H9 (cell line): ENCODE measurements around the gene ULK1. TPM values are rescaled to one million over a fixed set of nuclear protein-coding genes. Genes with fewer than 3 reads are reported as not detected.

Experiments used
- DNase-seq: peaks from one replicate; pipeline ENCODE4 v3.0.0-alpha.2; 2017
- H2AFZ ChIP-seq: one replicate; pipeline ENCODE4 v1.6.1; 2013; ENCODE audit warnings: mild to moderate bottlenecking, low read length, control low read depth, moderate library complexity
- H2AK5ac ChIP-seq: 2 replicates; pipeline ENCODE4 v1.6.1; 2013; ENCODE audit warnings: low read length, control low read depth, mixed read lengths; ENCODE audit not compliant: insufficient read length
- H2BK120ac ChIP-seq: one replicate; pipeline ENCODE4 v1.6.1; 2013; ENCODE audit warnings: low read depth, mild to moderate bottlenecking, low read length, control low read depth, inconsistent platforms; ENCODE audit not compliant: poor library complexity, severe bottlenecking
- H2BK12ac ChIP-seq: 2 replicates; pipeline ENCODE4 v1.6.1; 2013; ENCODE audit warnings: low read length, control low read depth, mixed read lengths, low read depth; ENCODE audit not compliant: insufficient read length
- H2BK15ac ChIP-seq: 2 replicates; pipeline ENCODE4 v1.6.1; 2013; ENCODE audit warnings: low read depth, low read length, control low read depth
- H2BK20ac ChIP-seq: one replicate; pipeline ENCODE4 v1.6.1; 2013; ENCODE audit warnings: low read depth, mild to moderate bottlenecking, low read length, control low read depth, inconsistent platforms; ENCODE audit not compliant: poor library complexity, severe bottlenecking
- H2BK5ac ChIP-seq: 2 replicates; pipeline ENCODE4 v1.6.1; 2013; ENCODE audit warnings: low read length, control low read depth, mixed read lengths; ENCODE audit not compliant: insufficient read length
- H3K14ac ChIP-seq: 2 replicates; pipeline ENCODE4 v1.6.1; 2013; ENCODE audit warnings: low read length, control low read depth; ENCODE audit not compliant: insufficient read depth
- H3K18ac ChIP-seq: 2 replicates; pipeline ENCODE4 v1.6.1; 2013; ENCODE audit warnings: low read depth, mild to moderate bottlenecking, mixed read lengths, low read length, control low read depth; ENCODE audit not compliant: insufficient read length
- H3K23ac ChIP-seq: 2 replicates; pipeline ENCODE4 v1.6.1; 2013; ENCODE audit warnings: low read length, control low read depth, mixed read lengths, low read depth; ENCODE audit not compliant: insufficient read length
- H3K23me2 ChIP-seq: 2 replicates; pipeline ENCODE4 v1.6.1; 2013; ENCODE audit warnings: low read depth, mild to moderate bottlenecking, mixed read lengths, low read length, control low read depth; ENCODE audit not compliant: insufficient read length, poor library complexity, severe bottlenecking
- H3K27ac ChIP-seq: 2 replicates; pipeline ENCODE4 v1.5.1; 2013; ENCODE audit warnings: low read length, control low read depth, mixed read lengths, low read depth; ENCODE audit not compliant: insufficient read length
- H3K27me3 ChIP-seq: 2 replicates; pipeline ENCODE4 v1.6.1; 2013; ENCODE audit warnings: low read length, control low read depth, inconsistent platforms; ENCODE audit not compliant: insufficient read depth
- H3K4ac ChIP-seq: 2 replicates; pipeline ENCODE4 v1.6.1; 2013; ENCODE audit warnings: low read depth, mild to moderate bottlenecking, control low read depth, inconsistent platforms, low read length, moderate library complexity
- H3K4me1 ChIP-seq: 2 replicates; pipeline ENCODE4 v1.6.1; 2013; ENCODE audit warnings: low read length, control low read depth, inconsistent platforms; ENCODE audit not compliant: insufficient read depth
- H3K4me2 ChIP-seq: 2 replicates; pipeline ENCODE4 v1.6.1; 2013; ENCODE audit warnings: low read length, control low read depth, mixed read lengths; ENCODE audit not compliant: insufficient read length, insufficient read depth
- H3K56ac ChIP-seq: 2 replicates; pipeline ENCODE4 v1.6.1; 2013; ENCODE audit warnings: low read depth, mild to moderate bottlenecking, mixed read lengths, low read length, control low read depth; ENCODE audit not compliant: insufficient read length
- H3K79me1 ChIP-seq: 2 replicates; pipeline ENCODE4 v1.6.1; 2013; ENCODE audit warnings: low read depth, mild to moderate bottlenecking, moderate library complexity, low read length, control low read depth, inconsistent platforms; ENCODE audit not compliant: insufficient read depth, poor library complexity, severe bottlenecking
- H3K79me2 ChIP-seq: 2 replicates; pipeline ENCODE4 v1.6.1; 2013; ENCODE audit warnings: low read length, control low read depth, inconsistent platforms; ENCODE audit not compliant: insufficient read depth
- H3K9ac ChIP-seq: 2 replicates; pipeline ENCODE4 v1.6.1; 2013; ENCODE audit warnings: low read length, control low read depth, mixed read lengths; ENCODE audit not compliant: insufficient read length; ENCODE audit errors: extremely low read depth
- H3K9me3 ChIP-seq: one replicate; pipeline ENCODE4 v1.6.1; 2013; ENCODE audit warnings: low read depth, low read length, inconsistent platforms; ENCODE audit not compliant: control insufficient read depth
- H3T11ph ChIP-seq: one replicate; pipeline ENCODE4 v1.6.1; 2013; ENCODE audit warnings: mild to moderate bottlenecking, low read length, control low read depth, inconsistent platforms
- H4K20me1 ChIP-seq: one replicate; pipeline ENCODE4 v1.6.1; 2013; ENCODE audit not compliant: control insufficient read depth, insufficient read length, insufficient read depth
- H4K5ac ChIP-seq: 2 replicates; pipeline ENCODE4 v1.6.1; 2013; ENCODE audit warnings: low read depth, mild to moderate bottlenecking, mixed read lengths, low read length, control low read depth; ENCODE audit not compliant: insufficient read length
- H4K8ac ChIP-seq: replicated peaks from 2 replicates; pipeline ENCODE4 v1.6.1; 2013; ENCODE audit warnings: low read length, control low read depth, mixed read lengths, low read depth; ENCODE audit not compliant: insufficient read length
- H4K91ac ChIP-seq: 2 replicates; pipeline ENCODE4 v1.6.1; 2013; ENCODE audit warnings: low read depth, mild to moderate bottlenecking, moderate library complexity, mixed read lengths, low read length, control low read depth; ENCODE audit not compliant: insufficient read length
- H3K27ac Mint-ChIP-seq, 3 experiments: 2 replicates in 2 of 3; 3 replicates in 1 of 3; pipeline ENCODE4 v1.8.0; 2020 to 2021; ENCODE audit warnings: mixed read lengths in 3 of 3, mild to moderate bottlenecking in 1 of 3, moderate library complexity in 1 of 3
- H3K27me3 Mint-ChIP-seq: 2 replicates; pipeline ENCODE4 v1.8.0; 2021; ENCODE audit warnings: low read depth, mild to moderate bottlenecking, moderate library complexity, mixed read lengths
- H3K36me3 Mint-ChIP-seq, 3 experiments: 2 replicates in 2 of 3; 3 replicates in 1 of 3; pipeline ENCODE4 v1.8.0; 2020 to 2021; ENCODE audit warnings: low read depth in 3 of 3, mixed read lengths in 3 of 3; ENCODE audit not compliant: insufficient read depth in 1 of 3
- H3K4me1 Mint-ChIP-seq, 2 experiments: 2 replicates each; pipeline ENCODE4 v1.8.0; 2020; ENCODE audit warnings: mixed read lengths in 2 of 2
- H3K4me3 Mint-ChIP-seq, 2 experiments: 2 replicates in 1 of 2; 3 replicates in 1 of 2; pipeline ENCODE4 v1.8.0; 2020 to 2021; ENCODE audit warnings: mild to moderate bottlenecking in 2 of 2, mixed read lengths in 2 of 2, moderate library complexity in 1 of 2
- H3K9me3 Mint-ChIP-seq, 2 experiments: 2 replicates in 1 of 2; 3 replicates in 1 of 2; pipeline ENCODE4 v1.8.0; 2020; ENCODE audit warnings: mild to moderate bottlenecking in 2 of 2, mixed read lengths in 2 of 2, moderate library complexity in 1 of 2
- CTCF ChIP-seq: fragments of 200-600 bp; sonication (generic); conservative IDR thresholded peaks from 3 replicates; pipeline ENCODE4 v1.8.0; 2021; ENCODE audit warnings: antibody characterized with exemption, mild to moderate bottlenecking
- WGBS: extraction: QIAGEN DNeasy Blood & Tissue Kit; methylation state at CpG from one replicate; pipeline ENCODE4 v1.1.7; 2013; ENCODE audit warnings: missing lambda C conversion rate, low lambda C conversion rate, mixed read lengths; ENCODE audit not compliant: insufficient read length; ENCODE audit errors: extremely low coverage; 5-methylcytosine and 5-hydroxymethylcytosine counted together
- total RNA-seq: library from RNA; stranded (reverse); gene quantifications from 2 replicates; pipeline ENCODE4 v1.2.1, GENCODE V29; 2021

Gene ULK1
- total RNA-seq, 1 experiment from 2014 or later: 57.2 TPM

- H4K5ac ChIP-seq: no peak overlapping the region
- H3K4ac ChIP-seq: no peak overlapping the region
- no peaks in the 10 kb centered on the region for H3K4me1 ChIP-seq
- no peak overlapping the region for H2BK120ac ChIP-seq
- TF ChIP-seq CTCF: no peak
- H4K91ac ChIP-seq: no peak overlapping the region
- H3K9ac ChIP-seq: no peak overlapping the region
- H3K36me3 Mint-ChIP-seq: peaks cover 0 to 6% (median 4%) of the 10 kb centered on the region in 3 experiments; a peak in 3 of 7 replicates
- no peaks in the 10 kb centered on the region for H3K23me2 ChIP-seq
- no peak overlapping the region for H3K4me2 ChIP-seq
- H3T11ph ChIP-seq: no peak overlapping the region
- no peak overlapping the region for H3K14ac ChIP-seq
- H3K4me1 Mint-ChIP-seq: peaks cover 13 to 17% of the 10 kb centered on the region in 2 experiments
- H3K4me3 Mint-ChIP-seq: no peak overlapping the region
- 0 out of 7 replicates have a peak overlapping the region, but pooled peaks of 1 of the 3 experiments have one; percentile 53 for H3K27ac Mint-ChIP-seq
- H3K79me2 ChIP-seq: no peaks in the 10 kb centered on the region
- H2AFZ ChIP-seq: no peak overlapping the region
- peak; percentile 48 for DNase-seq
- H2BK15ac ChIP-seq: no peak overlapping the region
- H3K27me3 ChIP-seq: no peaks in the 10 kb centered on the region
- no peaks in the 10 kb centered on the region for H3K9me3 ChIP-seq
- no peaks in the 10 kb centered on the region for H3K79me1 ChIP-seq
- H4K20me1 ChIP-seq: no peaks in the 10 kb centered on the region
- no peak overlapping the region for H2BK20ac ChIP-seq
- no peak overlapping the region for H3K23ac ChIP-seq
- H3K27ac ChIP-seq: no peak overlapping the region
- H4K8ac ChIP-seq: no peak overlapping the region
- peaks cover 11% of the 10 kb centered on the region for H3K27me3 Mint-ChIP-seq
- H2BK12ac ChIP-seq: no peak overlapping the region
- no peak overlapping the region for H3K18ac ChIP-seq
- no peak overlapping the region for H3K56ac ChIP-seq
- H2AK5ac ChIP-seq: no peak overlapping the region
- H3K9me3 Mint-ChIP-seq: peaks cover 0 to 4% of the 10 kb centered on the region in 2 experiments; a peak in 1 of 5 replicates
- WGBS: no CpG with 5 or more reads among the region's 35 CpGs
- H2BK5ac ChIP-seq: no peak overlapping the region
Measured at GRCh38 chr12:131853832-131854797, 40.3 kb upstream of the ULK1 start.
